Vagina (tissue), 2 donors: ENCODE results near the gene CHD6.

Experiments
- POLR2A ChIP-seq, 2 donors: fragments of 450-650 bp; IDR thresholded peaks; one replicate each; pipeline ENCODE4 v1.6.1; 2017; ENCODE audit warnings: antibody characterized with exemption in 2 of 2, mild to moderate bottlenecking in 2 of 2, moderate library complexity in 2 of 2
- POLR2AphosphoS5 ChIP-seq, 2 donors: sonication (generic); formaldehyde crosslinking; IDR thresholded peaks; one replicate each; pipeline ENCODE4 v1.9.0; 2017; ENCODE audit warnings: antibody characterized with exemption in 2 of 2, mild to moderate bottlenecking in 2 of 2, low read depth in 1 of 2; ENCODE audit not compliant: insufficient read depth in 1 of 2
- TF ChIP-seq, protein P1 (sequence below), 3 experiments: fragments of 450-650 bp in 2 of 3; fragments of 200-600 bp in 1 of 3; sonication (generic) in 1 of 3; IDR thresholded peaks; one replicate each; pipeline ENCODE4 v1.5.1; 2017 to 2019; ENCODE audit warnings: antibody characterized with exemption in 3 of 3, mild to moderate bottlenecking in 2 of 3, moderate library complexity in 2 of 3

DNA sequence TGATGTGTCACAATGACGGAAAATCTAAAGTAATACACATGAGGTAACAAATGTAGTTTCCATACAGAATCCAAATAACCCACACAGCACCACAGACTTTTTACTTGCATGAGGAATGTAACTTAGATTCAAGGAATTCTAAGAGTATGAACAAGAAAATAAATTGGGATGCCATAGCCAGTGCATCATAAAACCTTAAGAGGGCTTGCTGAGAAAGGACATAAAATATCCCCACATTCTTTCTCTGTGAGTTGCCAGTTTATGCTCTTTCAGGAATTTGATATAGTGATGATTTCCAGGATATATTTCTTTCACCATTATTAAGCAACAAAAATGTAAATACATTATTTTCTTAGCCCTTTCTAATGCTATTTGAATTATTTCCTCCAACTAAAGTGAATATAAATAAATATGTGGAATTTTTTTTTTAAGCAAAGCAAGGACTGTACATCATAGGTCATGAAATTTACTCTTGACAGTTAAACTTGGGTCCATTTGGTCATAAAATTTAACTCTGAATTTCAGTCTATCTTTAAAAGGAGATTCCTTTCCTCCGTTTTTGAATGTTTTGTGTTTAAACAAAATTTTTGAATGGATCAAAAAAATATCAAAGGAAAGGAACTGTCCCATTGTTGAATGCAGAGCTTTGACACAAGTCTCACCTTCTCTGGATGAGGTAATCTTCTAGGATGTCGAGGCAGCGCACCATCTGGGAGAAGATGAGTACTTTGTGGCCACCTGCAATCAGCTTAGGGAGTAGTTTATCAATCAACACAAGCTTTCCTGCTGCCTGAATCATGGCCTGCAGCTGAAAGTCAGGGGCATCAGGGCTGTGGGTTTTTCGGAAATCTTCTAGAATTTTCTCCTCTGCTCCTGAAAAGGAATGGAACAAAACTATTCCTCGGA is 135.3 kb downstream of the CHD6 start:
- TF ChIP-seq, protein P1, sequence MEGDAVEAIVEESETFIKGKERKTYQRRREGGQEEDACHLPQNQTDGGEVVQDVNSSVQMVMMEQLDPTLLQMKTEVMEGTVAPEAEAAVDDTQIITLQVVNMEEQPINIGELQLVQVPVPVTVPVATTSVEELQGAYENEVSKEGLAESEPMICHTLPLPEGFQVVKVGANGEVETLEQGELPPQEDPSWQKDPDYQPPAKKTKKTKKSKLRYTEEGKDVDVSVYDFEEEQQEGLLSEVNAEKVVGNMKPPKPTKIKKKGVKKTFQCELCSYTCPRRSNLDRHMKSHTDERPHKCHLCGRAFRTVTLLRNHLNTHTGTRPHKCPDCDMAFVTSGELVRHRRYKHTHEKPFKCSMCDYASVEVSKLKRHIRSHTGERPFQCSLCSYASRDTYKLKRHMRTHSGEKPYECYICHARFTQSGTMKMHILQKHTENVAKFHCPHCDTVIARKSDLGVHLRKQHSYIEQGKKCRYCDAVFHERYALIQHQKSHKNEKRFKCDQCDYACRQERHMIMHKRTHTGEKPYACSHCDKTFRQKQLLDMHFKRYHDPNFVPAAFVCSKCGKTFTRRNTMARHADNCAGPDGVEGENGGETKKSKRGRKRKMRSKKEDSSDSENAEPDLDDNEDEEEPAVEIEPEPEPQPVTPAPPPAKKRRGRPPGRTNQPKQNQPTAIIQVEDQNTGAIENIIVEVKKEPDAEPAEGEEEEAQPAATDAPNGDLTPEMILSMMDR (IDR thresholded peaks at IDR 0.05) = no peak
- no peak for TF ChIP-seq POLR2AphosphoS5 (IDR thresholded peaks at IDR 0.05; ENCODE audit: insufficient read depth in 1 of 2, low read depth in 1 of 2)
- no peak for TF ChIP-seq POLR2A (IDR thresholded peaks at IDR 0.05)
